ENCODE data around the gene EGF.

GRCh38 chr4:110002326-110002725 lies 89.6 kb downstream of the EGF start:
- TF ChIP-seq POLR2A (IDR thresholded peaks at IDR 0.05; ENCODE audit: low read length) (no peak), GATA1 (IDR thresholded peaks at IDR 0.05; ENCODE audit: low read depth, low read length) (no peak)

Measured in erythroblast (primary cell).